ENCODE results near the gene ERCC1.

ERCC1 gene

GRCh38 chr19:45362291-45362690 lies 61.4 kb downstream of the ERCC1 start:
- H3K36me3 ChIP-seq (ENCODE audit: insufficient read depth, low read length), result peaks cover 3% of the 10 kb centered on the region; the same call in 1 of the 2 replicates
- no peak overlapping the region for H3K27ac ChIP-seq
- no peak for DNase-seq (ENCODE audit: low read depth, low spot score)
- TF ChIP-seq POLR2AphosphoS5 (IDR thresholded peaks at IDR 0.05; ENCODE audit: borderline replicate concordance, low read depth, low read length), result no peak
- TF ChIP-seq EZH2 (IDR thresholded peaks at IDR 0.05), result no peak
- TF ChIP-seq FOXP2 (optimal IDR thresholded peaks at IDR 0.05; ENCODE audit: control extremely low read depth, extremely low read length, insufficient read depth), result no peak
- H3K4me3 ChIP-seq, result no peak overlapping the region
- H3K9me3 ChIP-seq (ENCODE audit: low read depth, low read length), result no peaks in the 10 kb centered on the region
- no peak overlapping the region for H3K9ac ChIP-seq (ENCODE audit: insufficient read length)

DNA sequence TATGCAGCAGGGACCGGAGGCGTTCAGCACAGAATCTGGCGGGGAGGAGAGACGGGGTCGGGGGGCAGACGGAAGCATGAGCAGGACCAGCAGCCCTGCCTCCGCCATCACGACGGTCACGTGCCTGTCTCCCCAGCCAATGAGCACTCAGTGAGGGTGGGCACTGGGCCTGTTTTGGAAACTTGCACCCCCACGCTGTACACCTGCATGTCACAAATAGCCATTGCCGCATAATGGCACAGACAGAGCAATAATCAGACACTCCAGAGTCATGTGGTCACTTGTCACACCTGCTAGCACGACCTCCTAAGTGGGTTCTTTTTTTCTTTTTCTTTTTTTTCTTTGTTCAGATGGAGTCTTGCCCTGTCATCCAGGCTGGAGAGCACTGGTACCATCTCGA lies 62.1 kb downstream of the ERCC1 start:
- Histone ChIP-seq H3K9me3 (ENCODE audit: low read depth, low read length) (no peaks in the 10 kb centered on the region), H3K27ac (no peak overlapping the region), H3K4me3 (no peak overlapping the region), H3K36me3 (ENCODE audit: insufficient read depth, low read length) (peaks cover 8% of the 10 kb centered on the region; the same call in 1 of the 2 replicates), H3K9ac (ENCODE audit: insufficient read length) (no peak overlapping the region)
- TF ChIP-seq POLR2AphosphoS5 (IDR thresholded peaks at IDR 0.05; ENCODE audit: borderline replicate concordance, low read depth, low read length) (no peak), EZH2 (IDR thresholded peaks at IDR 0.05) (no peak), FOXP2 (optimal IDR thresholded peaks at IDR 0.05; ENCODE audit: control extremely low read depth, extremely low read length, insufficient read depth) (no peak)
- DNase-seq (ENCODE audit: low read depth, low spot score), result no peak

GRCh38 chr19:45358213-45358792 lies 65.4 kb downstream of the ERCC1 start:
- H3K36me3 ChIP-seq (ENCODE audit: insufficient read depth, low read length), result peaks cover 24% of the 10 kb centered on the region; the same call in 1 of the 2 replicates
- no peak for TF ChIP-seq POLR2AphosphoS5 (IDR thresholded peaks at IDR 0.05; ENCODE audit: borderline replicate concordance, low read depth, low read length)
- no peak for TF ChIP-seq FOXP2 (optimal IDR thresholded peaks at IDR 0.05; ENCODE audit: control extremely low read depth, extremely low read length, insufficient read depth)
- no peak for TF ChIP-seq EZH2 (IDR thresholded peaks at IDR 0.05)
- H3K4me3 ChIP-seq, result no peak overlapping the region
- no peaks in the 10 kb centered on the region for H3K9me3 ChIP-seq (ENCODE audit: low read depth, low read length)
- no peak for DNase-seq (ENCODE audit: low read depth, low spot score)
- H3K27ac ChIP-seq, result no peak overlapping the region
- no peak overlapping the region for H3K9ac ChIP-seq (ENCODE audit: insufficient read length)

GRCh38 chr19:45357445-45357783 lies 66.3 kb downstream of the ERCC1 start:
- no peak overlapping the region for H3K4me3 ChIP-seq
- TF ChIP-seq POLR2AphosphoS5 (IDR thresholded peaks at IDR 0.05; ENCODE audit: borderline replicate concordance, low read depth, low read length) (no peak), EZH2 (IDR thresholded peaks at IDR 0.05) (no peak), FOXP2 (optimal IDR thresholded peaks at IDR 0.05; ENCODE audit: control extremely low read depth, extremely low read length, insufficient read depth) (no peak)
- H3K27ac ChIP-seq, result no peak overlapping the region
- DNase-seq (ENCODE audit: low read depth, low spot score), result no peak
- no peaks in the 10 kb centered on the region for H3K9me3 ChIP-seq (ENCODE audit: low read depth, low read length)
- no peak overlapping the region for H3K9ac ChIP-seq (ENCODE audit: insufficient read length)
- H3K36me3 ChIP-seq (ENCODE audit: insufficient read depth, low read length), result peaks cover 27% of the 10 kb centered on the region; the same call in 1 of the 2 replicates

Data from SK-N-MC (cell line).